GM15510 (cell line): Measurements from ENCODE around the gene FADS1.

Experiments
- POLR2A ChIP-seq: IDR thresholded peaks from 3 replicates; pipeline ENCODE4 v1.6.1; 2011; ENCODE audit warnings: borderline replicate concordance; ENCODE audit not compliant: insufficient read length; ENCODE audit errors: extremely low read depth

Gene FADS1

GRCh38 chr11:61782299-61782698, 34.5 kb downstream of the FADS1 start:
- no peak for TF ChIP-seq POLR2A

GRCh38 chr11:61781585-61781984, 35.2 kb downstream of the FADS1 start:
- no peak for TF ChIP-seq POLR2A

GRCh38 chr11:61780581-61781162, 36.1 kb downstream of the FADS1 start:
- TF ChIP-seq POLR2A: no peak

- TF ChIP-seq POLR2A: no peak
Observed at GRCh38 chr11:61779666-61780525, 36.9 kb downstream of the FADS1 start.

GRCh38 chr11:61778920-61779650, 37.7 kb downstream of the FADS1 start:
- no peak for TF ChIP-seq POLR2A

- TF ChIP-seq POLR2A: no peak
Observed at GRCh38 chr11:61778357-61778886, 38.4 kb downstream of the FADS1 start.

GRCh38 chr11:61777234-61778090, 39.3 kb downstream of the FADS1 start:
- TF ChIP-seq POLR2A: no peak

GRCh38 chr11:61776561-61777075, 40.2 kb downstream of the FADS1 start:
- no peak for TF ChIP-seq POLR2A

- TF ChIP-seq POLR2A: no peak
Observed at GRCh38 chr11:61775606-61776554, 40.9 kb downstream of the FADS1 start.

GRCh38 chr11:61775106-61775505, 41.7 kb downstream of the FADS1 start:
- TF ChIP-seq POLR2A: no peak

- no peak for TF ChIP-seq POLR2A
Observed at GRCh38 chr11:61774411-61774810, 42.4 kb downstream of the FADS1 start.

- no peak for TF ChIP-seq POLR2A
Observed at GRCh38 chr11:61773809-61774208, 43.0 kb downstream of the FADS1 start.

GRCh38 chr11:61773356-61773755, 43.4 kb downstream of the FADS1 start:
- no peak for TF ChIP-seq POLR2A
